ENCODE measurements around the gene HSPA12B. TPM values are rescaled to one million over a fixed set of nuclear protein-coding genes. Genes with fewer than 3 reads are reported as not detected.

The HSPA12B gene
- total RNA-seq, 1 donor from 2014 or later = 21.6 TPM

DNA sequence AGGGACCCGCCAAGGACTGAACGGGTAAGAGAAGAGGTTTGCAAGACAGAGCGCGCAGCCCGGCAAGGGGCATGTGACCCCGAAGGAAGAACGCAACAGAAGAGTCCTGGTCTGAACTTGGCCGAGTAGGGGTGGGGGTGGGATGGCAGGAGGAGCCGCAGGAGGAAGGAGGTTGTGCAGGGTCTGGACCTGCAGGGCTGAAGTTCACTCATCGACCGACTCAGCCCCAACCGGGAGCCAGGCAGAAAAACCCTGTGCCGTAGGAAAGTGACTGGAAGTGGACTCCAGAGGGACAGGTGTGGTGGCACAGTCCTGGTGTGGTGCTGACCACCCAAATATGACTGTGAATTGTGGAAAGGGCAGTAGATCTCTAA is 19.9 kb downstream of the HSPA12B start:
- Histone ChIP-seq H3K4me3 (peak overlapping the region in 1 of 2 donors; percentile 33), H3K27me3 (no peaks in the 10 kb centered on the region), H3K4me1 (no peaks in the 10 kb centered on the region), H3K27ac (no peak overlapping the region), H3K9me3 (no peaks in the 10 kb centered on the region), H3K36me3 (peaks cover 0 to 12% of the 10 kb centered on the region in 2 donors)
- TF ChIP-seq, protein P1, sequence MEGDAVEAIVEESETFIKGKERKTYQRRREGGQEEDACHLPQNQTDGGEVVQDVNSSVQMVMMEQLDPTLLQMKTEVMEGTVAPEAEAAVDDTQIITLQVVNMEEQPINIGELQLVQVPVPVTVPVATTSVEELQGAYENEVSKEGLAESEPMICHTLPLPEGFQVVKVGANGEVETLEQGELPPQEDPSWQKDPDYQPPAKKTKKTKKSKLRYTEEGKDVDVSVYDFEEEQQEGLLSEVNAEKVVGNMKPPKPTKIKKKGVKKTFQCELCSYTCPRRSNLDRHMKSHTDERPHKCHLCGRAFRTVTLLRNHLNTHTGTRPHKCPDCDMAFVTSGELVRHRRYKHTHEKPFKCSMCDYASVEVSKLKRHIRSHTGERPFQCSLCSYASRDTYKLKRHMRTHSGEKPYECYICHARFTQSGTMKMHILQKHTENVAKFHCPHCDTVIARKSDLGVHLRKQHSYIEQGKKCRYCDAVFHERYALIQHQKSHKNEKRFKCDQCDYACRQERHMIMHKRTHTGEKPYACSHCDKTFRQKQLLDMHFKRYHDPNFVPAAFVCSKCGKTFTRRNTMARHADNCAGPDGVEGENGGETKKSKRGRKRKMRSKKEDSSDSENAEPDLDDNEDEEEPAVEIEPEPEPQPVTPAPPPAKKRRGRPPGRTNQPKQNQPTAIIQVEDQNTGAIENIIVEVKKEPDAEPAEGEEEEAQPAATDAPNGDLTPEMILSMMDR (IDR thresholded peaks at IDR 0.05) = no peak
- no peak for TF ChIP-seq POLR2AphosphoS5 (IDR thresholded peaks at IDR 0.05; ENCODE audit: insufficient read depth in 1 of 2, low read depth in 1 of 2)
- TF ChIP-seq POLR2A (IDR thresholded peaks at IDR 0.05) = no peak
- intact Hi-C loops (cut with DNase I) = no loop called here
- DNase-seq (ENCODE audit: extremely low spot score in 2 of 2) = no peak

DNA sequence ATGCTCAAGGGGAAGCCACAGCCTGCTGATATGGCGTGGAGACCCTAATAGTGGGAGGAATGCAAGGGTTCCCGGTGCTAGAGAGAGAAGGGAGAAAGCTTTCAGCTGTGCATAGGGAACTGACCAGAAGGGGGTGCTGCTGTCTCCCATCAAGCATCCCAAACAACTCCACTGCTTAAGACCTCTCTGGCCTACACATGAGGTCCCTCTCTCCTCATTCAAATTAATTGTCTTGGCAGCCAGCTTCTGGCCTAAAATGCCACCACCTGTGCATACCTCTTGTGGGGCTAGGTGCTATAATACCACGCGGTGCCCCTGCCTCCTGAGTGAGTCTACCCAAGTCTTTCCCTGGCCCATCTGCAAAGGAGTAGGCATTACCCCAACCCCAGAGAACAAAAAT is 20.6 kb downstream of the HSPA12B start:
- Histone ChIP-seq H3K36me3 (peaks cover 0 to 12% of the 10 kb centered on the region in 2 donors), H3K27me3 (no peaks in the 10 kb centered on the region), H3K9me3 (no peaks in the 10 kb centered on the region), H3K4me1 (no peaks in the 10 kb centered on the region), H3K4me3 (no peak overlapping the region), H3K27ac (no peak overlapping the region)
- DNase-seq (ENCODE audit: extremely low spot score in 2 of 2) = no peak
- intact Hi-C loops (cut with DNase I) = no loop called here
- TF ChIP-seq POLR2A (IDR thresholded peaks at IDR 0.05) = no peak
- TF ChIP-seq, protein P1 (IDR thresholded peaks at IDR 0.05) = peak; percentile 39 to 66 (median 44)
- no peak for TF ChIP-seq POLR2AphosphoS5 (IDR thresholded peaks at IDR 0.05; ENCODE audit: insufficient read depth in 1 of 2, low read depth in 1 of 2)

DNA sequence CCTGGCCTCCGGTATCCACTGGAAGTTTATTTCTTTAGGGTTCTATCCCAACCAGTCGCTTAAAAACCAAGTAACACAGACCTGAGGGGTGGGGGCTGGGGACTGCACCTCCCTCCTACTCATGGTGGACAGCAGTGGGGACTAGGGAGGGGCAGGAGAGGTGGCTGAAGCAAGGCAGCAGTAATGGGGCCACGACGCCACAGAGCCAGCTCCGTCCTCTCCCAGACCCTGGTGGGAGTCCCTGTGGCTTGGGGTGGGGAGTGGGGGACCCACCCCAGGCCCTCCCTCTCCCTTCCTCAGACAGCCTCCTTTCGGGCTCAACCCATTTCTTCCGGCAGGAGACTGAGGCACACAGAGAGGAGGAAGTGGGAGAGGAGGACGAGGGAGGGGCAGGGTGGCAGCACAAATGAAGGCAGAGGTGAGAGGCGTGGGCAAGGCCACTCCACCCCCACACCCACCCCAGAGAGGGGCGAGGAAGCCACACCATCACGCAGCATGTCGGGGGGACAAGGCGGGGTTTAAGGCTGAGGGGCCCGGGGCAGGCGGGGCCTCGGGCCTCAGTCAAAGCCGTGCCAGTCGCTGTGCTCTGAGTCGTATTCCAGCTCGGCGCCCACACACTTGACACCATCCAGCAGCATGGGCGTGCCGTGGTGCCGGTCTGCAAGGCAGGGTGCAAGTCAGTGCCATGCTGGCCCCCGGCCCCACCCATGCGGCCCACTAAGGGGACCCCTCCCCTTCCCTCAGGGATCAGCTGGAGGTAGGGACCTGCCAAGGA is 21.2 kb downstream of the HSPA12B start:
- no peak for TF ChIP-seq POLR2AphosphoS5 (IDR thresholded peaks at IDR 0.05; ENCODE audit: insufficient read depth in 1 of 2, low read depth in 1 of 2)
- TF ChIP-seq, protein P1 (IDR thresholded peaks at IDR 0.05) = no peak
- TF ChIP-seq POLR2A (IDR thresholded peaks at IDR 0.05) = no peak
- Histone ChIP-seq H3K9me3 (no peaks in the 10 kb centered on the region), H3K4me3 (no peak overlapping the region), H3K36me3 (peaks cover 0 to 12% of the 10 kb centered on the region in 2 donors), H3K4me1 (no peaks in the 10 kb centered on the region), H3K27ac (no peak overlapping the region), H3K27me3 (no peaks in the 10 kb centered on the region)
- intact Hi-C loops (cut with DNase I) = no loop called here
- no peak for DNase-seq (ENCODE audit: extremely low spot score in 2 of 2)

DNA sequence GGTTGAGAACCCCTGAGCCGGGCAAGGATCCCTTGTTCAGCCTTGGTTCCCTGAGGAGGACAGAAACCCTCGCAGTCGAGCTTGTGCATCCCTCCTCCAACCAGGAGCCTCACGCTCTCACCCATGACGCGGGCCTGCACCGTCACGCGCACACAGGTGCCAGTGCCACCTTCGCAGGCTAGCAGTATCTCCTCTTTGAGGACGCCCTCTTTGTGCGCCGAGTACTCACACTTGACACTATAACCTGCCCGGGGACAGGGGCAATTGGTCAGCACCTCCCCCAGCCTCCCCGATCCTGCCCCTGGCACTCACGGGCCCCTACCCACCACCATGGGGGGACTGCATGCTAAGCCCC is 21.8 kb downstream of the HSPA12B start:
- H3K4me1 ChIP-seq = no peaks in the 10 kb centered on the region
- intact Hi-C loops (cut with DNase I) = no loop called here
- no peak overlapping the region for H3K27ac ChIP-seq
- peaks cover 0 to 12% of the 10 kb centered on the region in 2 donors for H3K36me3 ChIP-seq
- H3K27me3 ChIP-seq = no peaks in the 10 kb centered on the region
- no peak overlapping the region for H3K4me3 ChIP-seq
- TF ChIP-seq POLR2A (IDR thresholded peaks at IDR 0.05) (no peak), POLR2AphosphoS5 (IDR thresholded peaks at IDR 0.05; ENCODE audit: insufficient read depth in 1 of 2, low read depth in 1 of 2) (no peak)
- TF ChIP-seq, protein P1 (IDR thresholded peaks at IDR 0.05) = no peak
- DNase-seq (ENCODE audit: extremely low spot score in 2 of 2) = no peak
- no peaks in the 10 kb centered on the region for H3K9me3 ChIP-seq

DNA sequence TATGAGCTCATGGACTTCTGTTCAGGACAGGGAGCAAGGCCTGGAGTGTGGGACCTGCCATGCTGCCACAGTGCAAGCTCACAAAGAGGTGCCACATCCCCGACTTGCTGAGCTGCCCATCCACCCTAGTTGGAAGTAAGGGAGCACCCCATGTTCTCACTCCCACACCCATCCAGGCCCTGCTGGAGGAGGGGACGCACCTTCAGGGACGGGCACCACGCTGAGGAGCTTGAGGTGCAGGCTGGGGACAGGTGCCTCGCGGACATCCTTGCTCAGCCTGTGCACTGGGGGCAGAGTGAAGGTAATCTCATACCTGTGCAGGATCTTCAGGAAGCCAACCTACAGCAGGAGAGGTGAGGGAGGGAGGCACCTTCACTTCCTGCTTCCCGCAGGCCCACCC is 22.8 kb downstream of the HSPA12B start:
- peaks cover 0 to 8% of the 10 kb centered on the region in 2 donors for H3K36me3 ChIP-seq
- no peaks in the 10 kb centered on the region for H3K4me1 ChIP-seq
- TF ChIP-seq POLR2AphosphoS5 (IDR thresholded peaks at IDR 0.05; ENCODE audit: insufficient read depth in 1 of 2, low read depth in 1 of 2) (no peak), POLR2A (IDR thresholded peaks at IDR 0.05) (no peak)
- TF ChIP-seq, protein P1 (IDR thresholded peaks at IDR 0.05) = no peak
- no peaks in the 10 kb centered on the region for H3K27me3 ChIP-seq
- H3K27ac ChIP-seq = no peak overlapping the region
- DNase-seq (ENCODE audit: extremely low spot score in 2 of 2) = no peak
- intact Hi-C loops (cut with DNase I) = no loop called here
- no peaks in the 10 kb centered on the region for H3K9me3 ChIP-seq
- H3K4me3 ChIP-seq = no peak overlapping the region

All from vagina (tissue), 2 donors.